Ureter (tissue), 1 donor: ENCODE data around the gene BCL7A. TPM values are rescaled to one million over a fixed set of nuclear protein-coding genes. Genes with fewer than 3 reads are reported as not detected.

Experiments
- DNase-seq: peaks from one replicate; pipeline ENCODE4 v3.0.0-alpha.2; 2020; ENCODE audit warnings: low spot score
- total RNA-seq: library from RNA; stranded (reverse); gene quantifications from one replicate; pipeline ENCODE4 v1.2.4, GENCODE V29; 2023
- donor health status: DM: yes; HTN: yes; CAD: no.

BCL7A gene
- total RNA-seq, 1 donor from 2014 or later: 14.8 TPM

DNA sequence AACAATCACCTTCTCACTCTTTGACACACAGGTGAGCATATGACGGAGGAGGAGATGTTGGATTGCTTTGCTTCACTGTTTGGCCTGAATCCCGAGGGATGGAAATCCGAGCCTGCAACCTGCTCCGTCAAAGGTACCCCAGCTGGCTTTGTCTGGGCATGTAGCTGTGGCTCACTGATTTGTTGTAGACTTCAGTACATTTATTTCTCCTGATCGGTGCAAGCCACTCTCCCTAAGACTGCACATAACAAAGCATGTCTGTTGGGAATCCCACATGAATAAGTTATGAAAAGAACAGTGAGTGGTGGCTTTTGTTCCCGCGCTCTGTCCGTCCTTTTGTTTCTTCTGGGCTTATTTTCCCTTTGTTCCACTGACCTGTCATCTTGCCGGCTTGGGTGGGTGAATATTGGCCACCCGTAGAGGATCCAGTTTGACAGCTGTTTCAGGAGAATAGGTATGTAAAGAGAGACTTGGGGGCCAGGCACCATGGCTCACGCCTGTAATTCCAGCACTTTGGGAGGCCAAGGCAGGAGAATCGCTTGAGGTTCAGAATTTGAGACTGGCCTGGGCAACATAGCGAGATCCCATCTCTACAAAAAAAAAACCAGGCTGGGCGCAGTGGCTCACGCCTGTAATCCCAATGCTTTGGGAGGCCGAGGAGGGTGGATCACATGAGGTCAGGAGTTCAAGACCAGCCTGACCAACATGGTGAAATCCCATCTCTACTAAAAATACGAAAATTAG is 20.0 kb upstream of the BCL7A start:
- peak; percentile 56 for DNase-seq

DNA sequence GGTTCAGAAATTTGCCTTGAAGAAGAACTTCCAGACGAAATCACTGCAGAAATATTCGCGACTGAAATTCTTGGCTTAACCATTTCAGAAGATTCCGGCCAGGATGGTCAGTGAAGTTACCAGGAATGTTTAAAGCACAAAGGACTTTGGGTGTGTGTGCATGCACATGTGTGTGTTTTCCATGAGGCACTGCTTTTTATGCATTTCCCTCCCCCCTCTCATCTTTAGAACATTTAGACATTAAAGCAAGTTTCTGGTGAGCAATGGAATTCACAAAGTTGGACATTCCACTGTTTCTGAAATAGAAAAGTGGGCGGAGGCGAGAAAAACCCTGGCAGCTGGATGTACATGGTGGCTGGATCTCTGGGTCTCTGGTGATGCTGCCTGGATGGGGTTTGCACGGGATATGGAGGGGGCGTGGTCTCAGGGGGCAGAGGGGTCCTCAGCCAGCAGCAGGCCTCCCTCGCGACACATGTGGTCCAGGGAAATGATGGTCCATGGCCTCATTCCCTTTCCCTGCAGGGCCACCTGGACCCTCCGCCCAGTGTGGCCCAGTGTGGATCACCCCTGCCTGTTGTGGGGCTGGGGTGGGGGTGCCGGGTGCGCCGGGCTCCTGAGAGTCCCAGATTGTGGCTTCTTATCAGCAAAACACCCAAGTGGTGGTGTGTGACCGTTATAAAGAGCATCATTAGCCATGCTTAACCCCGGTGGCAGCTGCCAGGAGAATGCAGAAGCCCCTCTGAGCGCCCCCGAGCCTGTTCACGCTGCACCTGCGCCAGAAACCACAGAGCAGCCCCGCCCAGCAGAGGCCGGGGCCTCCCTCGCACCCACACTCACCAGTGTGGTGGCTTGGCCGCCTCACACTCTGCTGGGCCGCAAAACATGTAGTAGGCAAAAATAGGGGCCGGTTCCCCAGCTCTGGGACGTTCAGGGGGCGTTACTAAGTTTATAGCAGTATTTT is 17.8 kb upstream of the BCL7A start:
- no peak for DNase-seq

DNA sequence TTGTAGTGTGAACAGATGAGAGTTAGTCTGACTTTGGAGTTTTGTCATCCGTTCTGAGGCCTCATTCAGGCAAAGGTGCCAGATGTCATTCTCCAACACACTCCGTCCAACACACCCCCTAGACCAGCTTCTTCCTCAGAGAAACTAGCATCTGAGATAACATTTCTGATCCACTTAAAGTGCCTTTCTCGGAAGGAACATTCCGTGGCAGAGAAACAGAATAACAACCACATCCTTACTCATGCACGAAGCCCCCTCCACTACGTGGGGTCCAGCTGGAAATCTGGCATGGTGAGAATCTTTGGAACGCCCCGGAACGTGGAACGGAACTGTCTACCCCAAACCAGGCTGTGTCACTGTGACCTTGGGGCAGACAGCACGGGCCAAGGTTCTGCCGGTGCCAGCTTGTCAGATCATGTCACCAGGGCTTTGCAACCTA is 17.0 kb upstream of the BCL7A start:
- DNase-seq: no peak

DNA sequence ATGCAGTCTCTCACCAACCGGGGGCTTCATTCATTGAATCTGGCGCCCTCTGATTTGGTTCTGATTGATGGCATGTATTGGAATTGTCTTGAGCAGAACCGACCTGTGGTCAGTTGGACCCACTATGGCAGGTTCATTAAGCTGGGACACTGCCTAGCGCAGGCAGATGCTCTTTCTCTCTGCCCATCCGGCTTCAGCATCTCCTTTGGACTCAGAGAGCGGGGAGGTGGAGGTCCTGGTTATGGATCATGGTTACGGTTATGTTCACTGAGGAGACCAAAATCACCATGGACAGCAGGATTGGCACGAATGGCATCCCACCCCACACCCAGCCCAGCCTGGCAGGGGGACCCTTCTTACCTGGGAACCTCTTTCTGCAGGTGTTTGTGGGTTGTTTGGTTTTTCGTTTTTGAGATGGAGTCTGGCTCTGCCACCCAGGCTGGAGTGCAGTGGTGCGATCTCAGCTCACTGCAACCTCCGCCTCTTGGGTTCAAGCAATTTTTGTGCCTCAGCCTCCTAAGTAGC is 16.4 kb upstream of the BCL7A start:
- no peak for DNase-seq

DNA sequence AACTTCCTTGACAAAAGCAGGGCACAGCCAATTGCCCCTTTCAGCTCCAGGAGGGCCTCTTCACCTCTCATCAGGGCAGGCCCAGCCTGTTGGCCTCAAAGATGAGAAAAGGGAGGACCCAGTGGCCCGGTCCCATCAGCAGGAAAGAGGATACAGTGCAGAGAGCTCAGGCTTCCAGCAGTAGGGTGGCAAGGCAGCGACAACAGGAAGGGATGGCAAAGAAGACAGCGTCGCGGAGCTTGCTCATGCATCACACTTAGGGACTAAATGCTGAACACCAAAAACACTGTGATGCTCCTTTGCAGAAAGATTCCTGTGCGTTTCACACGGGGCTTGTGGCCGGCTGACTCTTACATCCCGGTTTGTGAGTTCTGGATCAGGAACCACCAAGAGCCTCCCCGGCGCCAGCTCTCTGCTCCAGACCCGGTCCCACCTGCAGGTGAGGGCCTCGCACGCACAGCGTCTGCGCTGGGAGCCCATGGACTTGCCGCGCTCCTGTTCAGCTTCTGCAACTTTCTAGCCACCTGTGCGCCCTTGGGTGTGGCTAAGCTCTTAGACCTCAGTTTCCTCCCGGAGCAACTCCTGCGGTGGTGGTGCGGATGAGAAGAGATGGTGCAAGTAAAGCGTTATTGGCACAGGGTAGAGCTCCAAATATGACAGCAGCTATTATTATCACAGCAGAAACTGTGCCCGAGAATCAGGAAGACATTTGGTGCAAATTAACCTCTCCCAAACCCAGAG is 15.3 kb upstream of the BCL7A start:
- DNase-seq: no peak

DNA sequence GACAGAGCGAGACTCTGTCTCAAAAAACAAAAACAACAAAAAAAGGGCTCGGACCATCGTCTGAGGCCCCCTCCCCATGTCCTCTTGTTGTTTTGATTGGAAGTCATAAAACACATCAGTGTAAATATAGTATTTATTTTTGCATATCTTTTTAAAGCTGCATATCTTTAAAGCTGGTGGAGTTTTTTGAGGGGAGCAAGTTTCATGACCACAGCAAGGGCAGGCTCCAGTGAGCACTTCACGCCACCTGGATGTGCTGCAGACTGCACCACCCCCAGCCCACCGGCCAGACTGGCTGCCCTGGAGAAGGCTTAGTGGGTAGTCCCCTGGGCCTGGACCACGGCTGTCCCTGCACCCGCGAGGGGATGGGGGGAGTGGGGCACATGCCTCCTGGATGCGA is 11.9 kb upstream of the BCL7A start:
- no peak for DNase-seq

DNA sequence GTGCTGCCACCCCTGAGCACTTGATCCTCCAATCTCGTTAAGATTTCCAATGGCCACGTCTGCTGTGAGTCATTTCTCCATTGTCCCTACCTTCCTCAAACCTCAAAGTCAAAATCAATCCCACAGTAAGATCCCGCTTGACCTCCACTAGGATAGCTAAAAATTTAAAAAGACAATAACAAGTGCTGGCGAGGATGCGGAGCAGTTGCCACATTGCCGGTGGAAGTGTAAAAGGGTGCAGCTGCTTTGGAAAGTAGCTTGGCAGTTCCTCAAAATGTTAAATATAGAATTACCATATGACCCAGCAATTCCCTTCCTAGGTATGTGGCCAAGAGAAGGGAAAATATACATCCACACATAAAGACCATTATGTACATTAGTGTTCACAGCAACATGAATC is 9.5 kb upstream of the BCL7A start:
- DNase-seq: no peak

DNA sequence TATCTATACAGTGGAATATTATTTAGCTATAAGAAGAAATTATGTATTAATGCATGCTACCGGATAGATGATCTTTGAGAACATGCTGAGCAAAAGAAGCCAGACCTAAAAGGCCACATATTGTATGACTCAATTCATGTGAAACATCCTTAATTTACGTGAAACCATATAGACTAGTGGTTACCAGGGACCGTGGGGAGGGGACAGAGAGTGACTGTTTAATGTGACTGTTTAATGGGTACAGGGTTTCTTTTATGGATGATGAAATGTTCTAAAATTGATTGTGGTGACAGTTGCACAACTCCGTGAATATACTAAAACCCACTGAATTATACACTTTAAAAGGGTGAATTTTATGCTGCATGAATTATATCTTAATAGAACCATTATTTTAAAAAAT is 8.5 kb upstream of the BCL7A start:
- DNase-seq: no peak

DNA sequence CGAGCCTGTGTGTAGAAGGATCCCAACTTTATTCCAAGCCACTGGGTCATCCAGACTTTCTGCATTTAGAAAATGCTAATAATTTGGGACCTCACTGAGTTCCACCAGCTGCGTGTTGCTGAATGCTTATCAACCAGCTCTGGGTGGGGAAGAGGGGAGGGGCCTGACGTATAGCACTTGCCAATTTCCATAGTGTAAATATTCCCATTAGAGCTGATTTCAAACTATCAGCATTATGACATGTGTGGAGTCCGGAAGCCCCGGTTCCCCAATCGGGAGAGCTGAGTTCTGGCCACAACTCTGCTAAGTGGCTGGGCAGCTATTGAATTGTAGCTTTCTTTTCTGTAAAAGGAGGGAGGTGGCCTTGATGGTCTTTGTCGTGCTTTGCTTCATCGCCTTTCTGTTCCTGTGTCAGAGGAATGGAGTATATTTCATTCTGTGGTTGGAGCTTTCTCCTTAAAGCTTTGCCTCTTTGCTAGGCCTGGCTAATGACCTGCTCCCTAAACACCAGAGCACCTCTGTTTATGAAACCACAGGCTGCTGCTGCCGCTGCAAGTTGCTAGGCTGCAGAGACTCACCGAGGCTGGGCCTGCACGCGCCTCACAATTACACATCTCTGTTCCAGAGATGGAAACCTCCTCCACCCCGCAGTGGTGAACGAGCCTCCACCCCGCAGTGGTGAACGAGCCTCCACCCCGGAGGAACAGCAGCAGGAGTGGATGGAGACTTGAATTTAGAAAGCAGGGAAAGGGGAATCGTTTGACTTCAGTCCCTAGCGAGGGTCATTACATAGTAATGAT is 7.7 kb upstream of the BCL7A start:
- DNase-seq: no peak

DNA sequence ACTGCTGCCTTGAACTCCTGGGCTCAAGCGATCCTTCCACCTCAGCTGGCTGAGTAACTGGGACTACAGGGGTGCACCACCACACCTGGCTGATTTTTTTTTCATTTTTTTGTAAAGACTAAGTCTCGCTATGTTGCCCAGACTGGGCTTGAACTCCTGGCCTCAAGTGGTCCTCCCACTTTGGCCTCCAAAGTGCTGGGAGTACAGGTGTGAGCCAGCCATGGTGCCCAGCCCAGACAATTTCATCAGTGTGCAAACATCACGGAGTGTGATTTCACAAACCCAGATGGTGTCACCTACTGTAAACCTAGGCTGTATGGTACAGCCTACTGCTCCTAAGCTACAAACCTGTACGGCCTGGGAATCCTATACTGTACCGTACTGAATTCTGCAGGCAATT is 6.9 kb upstream of the BCL7A start:
- no peak for DNase-seq

DNA sequence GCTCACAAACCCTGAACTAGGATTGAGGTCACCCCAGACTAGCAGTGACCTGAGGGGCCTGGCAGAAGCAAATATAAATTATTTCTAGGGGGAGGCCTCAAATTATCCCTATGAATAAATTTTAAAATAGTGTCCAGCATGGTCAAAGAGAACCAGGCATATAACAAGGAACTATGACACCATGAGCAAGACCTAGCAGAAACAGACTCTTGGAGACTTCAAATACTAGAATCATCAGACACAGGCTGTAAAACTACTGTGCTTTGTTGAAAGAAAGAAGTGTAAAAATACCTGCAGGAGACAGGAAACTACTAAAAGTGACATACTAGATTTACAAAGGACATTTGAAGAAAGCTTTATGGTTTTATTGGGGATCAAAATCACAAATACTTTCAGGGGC is 3.2 kb upstream of the BCL7A start:
- no peak for DNase-seq

DNA sequence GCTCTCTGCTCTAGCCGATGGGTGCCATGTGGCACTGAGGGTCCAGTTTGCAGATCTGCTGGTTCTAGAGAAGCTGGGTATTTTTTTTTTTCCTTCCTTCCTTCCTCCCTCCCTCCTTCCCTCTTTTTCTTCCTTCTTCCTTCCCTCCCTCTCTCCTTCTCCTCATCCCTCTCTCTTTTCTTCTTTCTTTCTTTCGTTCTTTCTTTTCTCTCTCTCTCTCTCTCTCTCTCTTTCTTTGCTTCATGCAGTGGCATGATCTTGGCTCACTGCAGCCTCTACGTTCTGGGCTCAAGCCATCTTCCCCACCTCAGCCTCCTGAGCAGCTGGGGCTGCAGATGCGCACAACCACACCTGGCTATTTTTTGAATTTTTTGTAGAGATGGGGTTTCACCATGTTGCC is 2.7 kb upstream of the BCL7A start:
- no peak for DNase-seq

DNA sequence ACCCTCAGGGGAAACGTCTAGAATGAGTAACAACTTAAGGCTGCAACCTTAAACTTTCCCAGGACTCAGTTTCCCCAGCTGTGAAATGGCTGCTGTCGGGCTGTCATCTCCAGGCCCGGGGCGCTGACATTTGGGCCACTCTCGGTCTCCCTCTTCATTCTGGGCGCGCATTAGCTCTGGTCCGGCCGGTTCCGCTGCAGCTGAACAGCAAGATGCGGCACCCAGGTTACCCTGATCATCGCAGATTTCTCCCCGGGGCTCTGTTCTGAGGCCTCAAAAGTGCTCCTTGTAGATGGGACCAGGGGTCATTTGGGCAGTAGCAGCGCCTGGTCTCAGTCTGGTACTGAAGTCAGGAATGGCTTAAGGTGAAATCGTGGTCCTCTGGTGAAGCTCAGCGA is 890 bp upstream of the BCL7A start:
- DNase-seq: no peak

DNA sequence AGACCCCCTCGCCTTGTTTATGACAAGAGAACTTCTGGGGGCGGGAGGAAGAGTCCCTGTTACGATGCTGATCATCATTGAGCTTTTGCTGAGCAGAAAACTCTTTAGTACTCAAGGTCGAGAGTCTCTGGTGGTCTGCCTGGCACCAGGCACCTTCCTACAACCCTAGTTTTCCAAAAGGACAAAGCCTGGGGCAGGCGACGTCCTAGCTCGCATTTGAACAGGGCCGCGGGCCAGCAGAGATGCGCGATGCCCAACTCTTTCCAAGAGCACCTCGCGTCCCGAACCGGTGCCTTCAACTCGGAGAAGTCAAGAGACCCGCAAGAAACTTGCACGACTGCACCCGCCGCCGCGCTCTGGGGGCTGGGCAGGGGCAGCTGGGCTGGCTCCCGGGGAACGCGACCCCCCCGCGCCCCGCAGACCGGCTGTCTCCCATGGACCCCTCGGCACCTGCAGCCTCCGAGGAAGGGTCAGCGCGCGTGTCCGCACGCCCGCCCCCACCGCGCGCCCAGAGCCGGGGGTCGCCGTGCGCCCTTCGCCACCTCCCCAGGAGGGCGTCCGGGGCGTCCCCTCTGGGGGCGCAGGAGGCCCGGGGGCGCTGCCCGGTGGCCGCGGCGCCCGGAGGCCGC is 377 bp upstream of the BCL7A start:
- DNase-seq: peak; percentile 52

DNA sequence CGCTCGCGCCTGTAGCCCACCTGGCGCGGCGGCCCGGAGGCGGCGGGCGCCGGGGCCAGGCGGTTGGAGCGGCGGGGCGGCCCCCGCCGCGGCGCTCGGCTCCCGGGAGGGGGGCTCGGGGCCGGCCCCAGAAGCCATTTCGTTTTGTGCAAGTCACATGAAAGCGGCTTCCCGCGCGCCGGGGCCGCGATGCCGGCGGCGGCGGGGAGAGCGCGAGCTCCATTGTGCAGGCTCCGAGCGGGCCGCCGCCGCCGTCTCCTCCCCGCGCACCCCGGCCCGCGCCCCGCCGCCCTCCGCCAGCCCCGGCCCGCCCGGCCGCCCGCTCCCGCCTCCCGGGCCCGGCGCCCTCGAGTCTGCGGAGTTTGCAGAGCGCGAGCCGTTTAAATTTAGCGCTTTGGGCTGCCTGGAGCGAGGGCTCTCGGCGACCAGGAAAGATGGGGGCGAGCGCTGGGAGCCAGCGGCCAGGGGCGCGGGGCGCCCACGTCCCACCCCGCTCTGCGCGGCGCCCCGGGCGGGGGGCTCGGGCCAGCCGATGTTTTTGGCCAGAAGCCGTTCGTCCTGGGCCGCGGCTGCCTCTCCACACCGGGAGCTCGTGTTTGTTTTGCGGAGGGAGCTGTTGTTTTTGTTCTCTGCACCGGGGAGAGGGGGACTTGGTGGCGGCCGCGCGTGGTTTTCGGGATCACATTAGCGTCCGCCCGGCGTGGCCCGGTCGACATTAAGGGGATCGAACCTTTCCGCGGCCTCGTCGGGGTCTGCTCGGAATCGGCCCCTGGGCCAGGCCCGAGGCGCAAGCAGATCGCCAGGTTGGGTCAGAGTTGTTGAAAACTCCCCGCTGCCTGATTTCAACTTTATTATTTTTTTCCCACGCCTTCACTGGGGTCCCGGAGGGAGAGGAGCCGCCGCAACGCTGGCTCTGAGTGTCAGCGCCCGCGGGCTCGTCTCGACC is 982 bp downstream of the BCL7A start:
- no peak for DNase-seq

DNA sequence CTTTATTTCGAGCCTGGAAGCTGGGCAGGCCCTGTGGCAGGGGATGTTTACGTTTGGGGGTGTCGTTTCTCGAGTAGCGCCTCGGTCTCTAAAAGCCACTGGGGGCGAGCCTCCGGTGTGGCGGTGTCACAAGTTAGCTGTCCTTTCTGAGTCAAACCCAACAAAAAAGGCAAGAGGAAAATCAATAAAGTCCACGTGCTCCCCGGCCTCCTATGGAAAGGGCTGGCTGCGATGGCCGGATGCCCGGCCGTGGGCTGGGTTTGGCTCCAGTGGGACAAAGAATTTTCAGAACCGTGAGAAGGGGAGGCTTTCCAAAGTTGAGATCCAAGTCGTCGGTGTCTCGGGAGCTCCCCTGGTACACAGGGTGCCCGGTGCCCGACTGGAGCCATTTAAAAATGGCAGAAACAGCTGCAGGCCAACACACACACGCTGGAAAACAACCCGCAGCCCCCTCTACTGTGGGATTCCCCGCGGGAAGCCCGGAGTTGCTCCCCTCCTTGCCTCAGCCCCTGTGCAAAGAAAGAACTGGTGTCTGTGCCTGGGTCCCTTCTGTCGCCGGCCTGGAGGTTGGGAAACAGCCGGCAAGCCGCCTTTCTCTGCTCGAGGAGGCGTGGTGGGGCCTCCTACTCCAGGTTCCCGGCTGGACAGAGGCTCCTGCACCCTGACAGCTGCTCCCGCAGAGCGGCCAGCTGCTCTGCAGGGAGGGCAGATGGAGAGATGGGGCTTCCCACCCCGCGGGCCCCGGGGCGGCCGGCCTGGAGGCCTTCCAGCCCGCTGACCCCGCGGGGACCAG is 1.9 kb downstream of the BCL7A start:
- DNase-seq: peak; percentile 81

DNA sequence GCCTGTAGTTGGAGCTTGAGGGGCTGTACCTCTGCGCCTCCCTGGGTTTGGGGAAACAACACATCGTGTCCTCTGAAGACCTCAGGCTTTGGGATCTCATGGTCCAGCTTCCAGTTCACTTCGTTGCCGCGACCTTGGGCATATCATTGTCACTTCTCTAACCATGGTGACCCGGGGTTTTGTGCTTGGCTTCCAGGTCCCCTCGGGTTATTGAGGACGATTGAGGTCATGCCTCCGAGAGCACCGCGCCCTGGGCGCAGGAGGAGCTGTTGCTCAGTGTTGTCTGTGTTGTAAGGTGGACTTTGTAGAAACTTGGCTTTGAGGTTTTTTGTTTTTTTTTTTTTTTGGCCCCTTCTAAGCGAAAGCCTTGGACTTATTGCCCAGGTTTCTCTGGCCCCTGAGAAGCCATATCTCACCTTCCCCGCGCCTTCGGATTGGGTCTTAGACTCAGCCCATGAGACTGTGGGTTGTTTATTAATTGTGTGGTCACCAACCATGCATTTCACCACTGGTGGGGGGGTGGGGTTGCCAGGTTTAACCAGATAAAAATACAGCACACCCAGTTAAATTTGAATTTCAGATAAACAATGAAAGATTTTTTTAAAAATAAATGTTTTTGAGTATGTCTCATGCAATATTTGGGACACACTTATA is 2.6 kb downstream of the BCL7A start:
- DNase-seq: no peak

DNA sequence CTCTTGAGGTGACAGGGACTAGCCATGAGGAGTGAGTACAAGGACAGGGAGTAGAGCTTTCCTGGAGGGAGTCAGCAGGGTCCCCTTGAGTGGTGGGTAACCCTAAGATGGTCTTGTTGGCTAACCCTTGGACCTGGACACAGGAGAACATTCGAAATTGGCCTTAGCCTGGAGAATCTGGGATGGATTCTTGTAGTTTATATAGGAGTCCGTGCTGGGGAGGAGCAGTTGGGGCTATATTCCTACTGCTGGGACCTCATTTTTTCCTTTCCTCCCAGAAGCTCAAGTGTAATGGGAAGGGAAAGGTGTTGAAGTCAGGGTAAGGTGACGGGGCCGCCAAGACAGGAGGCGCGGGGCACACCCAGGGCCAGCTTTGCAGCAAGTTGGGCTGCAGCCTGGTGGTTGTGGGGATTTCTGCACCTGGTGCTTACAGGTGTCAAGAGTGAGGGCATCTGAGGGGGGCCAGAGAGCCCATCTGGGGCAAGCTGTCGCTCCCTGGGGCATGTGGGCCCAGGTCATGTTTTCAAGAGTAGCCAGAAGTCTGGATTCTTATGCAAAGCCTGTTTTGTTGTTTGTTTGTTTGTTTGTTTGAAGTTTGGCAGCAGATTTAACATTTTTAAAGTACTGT is 5.1 kb downstream of the BCL7A start:
- no peak for DNase-seq
